ENCODE results near the gene COL1A1. TPM values are rescaled to one million over a fixed set of nuclear protein-coding genes. Genes with fewer than 3 reads are reported as not detected.

The COL1A1 gene
- total RNA-seq, 2 donors from 2014 or later: 11.2 to 62.3 TPM

DNA sequence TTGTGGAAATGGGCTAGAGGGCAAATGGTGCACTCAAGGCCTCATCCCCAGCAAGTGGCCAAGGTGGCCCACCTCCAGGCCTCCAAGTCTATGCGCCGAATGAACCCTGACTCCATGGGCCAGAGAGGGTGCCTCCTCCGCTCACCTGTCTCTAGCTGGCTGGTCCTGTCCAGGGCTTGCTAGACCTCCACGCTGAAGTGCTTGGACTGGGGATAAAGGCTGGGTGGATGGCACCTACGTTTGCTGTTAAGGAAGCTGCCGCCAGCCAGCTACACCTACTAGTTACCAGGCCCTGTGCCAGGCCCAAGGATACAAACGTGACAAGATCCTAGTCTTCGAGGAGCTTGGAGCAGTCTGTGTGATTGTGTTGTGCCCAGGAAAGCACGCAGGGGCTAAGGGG, 36.4 kb downstream of the COL1A1 start:
- DNase-seq (no peak), ATAC-seq (no peak)
- no peak for TF ChIP-seq POLR2A (IDR thresholded peaks at IDR 0.05)
- TF ChIP-seq, protein P1, sequence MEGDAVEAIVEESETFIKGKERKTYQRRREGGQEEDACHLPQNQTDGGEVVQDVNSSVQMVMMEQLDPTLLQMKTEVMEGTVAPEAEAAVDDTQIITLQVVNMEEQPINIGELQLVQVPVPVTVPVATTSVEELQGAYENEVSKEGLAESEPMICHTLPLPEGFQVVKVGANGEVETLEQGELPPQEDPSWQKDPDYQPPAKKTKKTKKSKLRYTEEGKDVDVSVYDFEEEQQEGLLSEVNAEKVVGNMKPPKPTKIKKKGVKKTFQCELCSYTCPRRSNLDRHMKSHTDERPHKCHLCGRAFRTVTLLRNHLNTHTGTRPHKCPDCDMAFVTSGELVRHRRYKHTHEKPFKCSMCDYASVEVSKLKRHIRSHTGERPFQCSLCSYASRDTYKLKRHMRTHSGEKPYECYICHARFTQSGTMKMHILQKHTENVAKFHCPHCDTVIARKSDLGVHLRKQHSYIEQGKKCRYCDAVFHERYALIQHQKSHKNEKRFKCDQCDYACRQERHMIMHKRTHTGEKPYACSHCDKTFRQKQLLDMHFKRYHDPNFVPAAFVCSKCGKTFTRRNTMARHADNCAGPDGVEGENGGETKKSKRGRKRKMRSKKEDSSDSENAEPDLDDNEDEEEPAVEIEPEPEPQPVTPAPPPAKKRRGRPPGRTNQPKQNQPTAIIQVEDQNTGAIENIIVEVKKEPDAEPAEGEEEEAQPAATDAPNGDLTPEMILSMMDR (IDR thresholded peaks at IDR 0.05): no peak
- intact Hi-C loops (cut with DNase I): no loop called here
- Histone ChIP-seq H3K27me3 (no peaks in the 10 kb centered on the region), H3K9me3 (no peaks in the 10 kb centered on the region), H3K4me3 (no peak overlapping the region), H3K27ac (no peak overlapping the region), H3K36me3 (replicated peaks in 1 of 2; ENCODE audit: insufficient read depth in 1 of 2, low read depth in 2 of 2) (no peaks in the 10 kb centered on the region), H3K4me1 (peaks cover 14% of the 10 kb centered on the region)
- WGBS, 2 donors: 79 to 87% methylated on average over 8 to 9 of the region's 9 CpGs

DNA sequence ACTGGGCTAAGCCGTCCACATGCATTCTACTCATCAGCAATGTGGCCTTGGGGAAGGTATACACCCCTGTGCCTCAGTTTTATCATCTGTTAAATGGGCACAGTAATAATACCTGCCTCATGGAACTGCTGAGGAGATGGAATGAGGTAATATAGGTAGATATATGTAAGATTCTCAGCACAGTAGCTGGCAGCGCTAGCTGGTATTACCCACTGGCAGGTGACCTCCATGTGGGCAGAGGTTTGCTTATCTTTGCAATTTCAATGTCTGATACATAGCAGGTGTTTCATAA, 36.8 kb downstream of the COL1A1 start:
- Histone ChIP-seq H3K27me3 (no peaks in the 10 kb centered on the region), H3K9me3 (no peaks in the 10 kb centered on the region), H3K4me1 (peaks cover 14% of the 10 kb centered on the region), H3K4me3 (no peak overlapping the region), H3K27ac (no peak overlapping the region), H3K36me3 (replicated peaks in 1 of 2; ENCODE audit: insufficient read depth in 1 of 2, low read depth in 2 of 2) (no peaks in the 10 kb centered on the region)
- WGBS, 2 donors: 89 to 96% methylated on average over 1 to 2 of the region's 2 CpGs
- intact Hi-C loops (cut with DNase I): no loop called here
- ATAC-seq: no peak
- no peak for DNase-seq
- TF ChIP-seq POLR2A (IDR thresholded peaks at IDR 0.05): no peak
- TF ChIP-seq, protein P1 (IDR thresholded peaks at IDR 0.05): no peak

- Histone ChIP-seq H3K27ac (no peak overlapping the region), H3K4me1 (peaks cover 14% of the 10 kb centered on the region), H3K36me3 (replicated peaks in 1 of 2; ENCODE audit: insufficient read depth in 1 of 2, low read depth in 2 of 2) (no peaks in the 10 kb centered on the region), H3K4me3 (no peak overlapping the region), H3K9me3 (no peaks in the 10 kb centered on the region), H3K27me3 (no peaks in the 10 kb centered on the region)
- ATAC-seq (no peak), DNase-seq (no peak)
- TF ChIP-seq, protein P1 (IDR thresholded peaks at IDR 0.05): no peak
- no peak for TF ChIP-seq POLR2A (IDR thresholded peaks at IDR 0.05)
- 70 to 83% methylated on average over 8 to 10 of the region's 11 CpGs for WGBS, 2 donors
- intact Hi-C loops (cut with DNase I): no loop called here
Measured at GRCh38 chr17:50163843-50164696, 37.4 kb downstream of the COL1A1 start.

- H3K27me3 ChIP-seq: no peaks in the 10 kb centered on the region
- H3K9me3 ChIP-seq: no peaks in the 10 kb centered on the region
- no peak for ATAC-seq
- H3K27ac ChIP-seq: no peak overlapping the region
- intact Hi-C loops (cut with DNase I): no loop called here
- WGBS, 2 donors: 53 to 62% methylated on average over 8 of the region's 8 CpGs
- H3K4me1 ChIP-seq: peaks cover 14% of the 10 kb centered on the region
- no peaks in the 10 kb centered on the region for H3K36me3 ChIP-seq (replicated peaks in 1 of 2; ENCODE audit: insufficient read depth in 1 of 2, low read depth in 2 of 2)
- TF ChIP-seq, protein P1 (IDR thresholded peaks at IDR 0.05): no peak
- TF ChIP-seq POLR2A (IDR thresholded peaks at IDR 0.05): no peak
- no peak overlapping the region for H3K4me3 ChIP-seq
- DNase-seq: no peak
Measured at GRCh38 chr17:50162466-50163254, 38.8 kb downstream of the COL1A1 start.

Measured in body of pancreas (tissue), 4 donors.